Daoy (cell line): ENCODE measurements around the gene GADD45B. TPM values are rescaled to one million over a fixed set of nuclear protein-coding genes. Genes with fewer than 3 reads are reported as not detected.

Source experiments
- DNase-seq: peaks from one replicate; pipeline ENCODE4 v3.0.0-alpha.2; 2015; ENCODE audit warnings: low read depth
- total RNA-seq: library from RNA; depleted of rRNA; stranded (reverse); fragments of >200 nt; shearing (Covaris generic); gene quantifications from 2 replicates; pipeline ENCODE4 v1.2.3, GENCODE V29; 2014; rRNA removed

The GADD45B gene
- 70.5 and 85.9 TPM in 2 replicates for total RNA-seq

GRCh38 chr19:2475702-2476450 is at the start of gene GADD45B:
TSS of gene GADD45B (plus strand) at chr19:2476127. CDS start at chr19:2476359, 232 bp downstream.
- DNase-seq = peak; percentile 98

GRCh38 chr19:2426611-2427428 is 49.1 kb upstream of the GADD45B start:
- peak; percentile 69 for DNase-seq

- peak; percentile 99 for DNase-seq
These were observed 48.3 kb upstream of the GADD45B start, which contains the start of gene TIMM13 for GRCh38 chr19:2427429-2428320. TSS of gene TIMM13 (minus strand) at chr19:2427586. CDS start at chr19:2427533, 53 bp downstream.

DNA sequence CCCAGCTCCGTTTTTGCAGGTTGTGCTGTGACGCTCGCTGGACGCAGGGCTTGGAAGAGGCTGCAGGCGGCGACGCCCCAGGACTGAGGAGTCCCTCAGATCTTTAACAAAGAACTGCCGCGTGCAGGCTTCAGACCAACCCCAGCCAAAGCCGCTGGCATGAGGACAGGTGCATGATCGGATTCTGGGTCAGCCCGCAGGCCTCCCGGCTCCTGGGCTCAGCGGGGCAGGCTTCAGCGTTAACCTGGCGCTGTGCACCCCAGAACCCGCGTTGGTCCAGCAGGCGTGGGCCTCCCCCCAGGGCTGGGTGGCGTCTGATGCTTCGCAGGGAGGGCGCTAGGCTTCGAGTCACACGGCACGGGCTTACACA is 47.6 kb upstream of the GADD45B start:
- peak; percentile 39 for DNase-seq

DNA sequence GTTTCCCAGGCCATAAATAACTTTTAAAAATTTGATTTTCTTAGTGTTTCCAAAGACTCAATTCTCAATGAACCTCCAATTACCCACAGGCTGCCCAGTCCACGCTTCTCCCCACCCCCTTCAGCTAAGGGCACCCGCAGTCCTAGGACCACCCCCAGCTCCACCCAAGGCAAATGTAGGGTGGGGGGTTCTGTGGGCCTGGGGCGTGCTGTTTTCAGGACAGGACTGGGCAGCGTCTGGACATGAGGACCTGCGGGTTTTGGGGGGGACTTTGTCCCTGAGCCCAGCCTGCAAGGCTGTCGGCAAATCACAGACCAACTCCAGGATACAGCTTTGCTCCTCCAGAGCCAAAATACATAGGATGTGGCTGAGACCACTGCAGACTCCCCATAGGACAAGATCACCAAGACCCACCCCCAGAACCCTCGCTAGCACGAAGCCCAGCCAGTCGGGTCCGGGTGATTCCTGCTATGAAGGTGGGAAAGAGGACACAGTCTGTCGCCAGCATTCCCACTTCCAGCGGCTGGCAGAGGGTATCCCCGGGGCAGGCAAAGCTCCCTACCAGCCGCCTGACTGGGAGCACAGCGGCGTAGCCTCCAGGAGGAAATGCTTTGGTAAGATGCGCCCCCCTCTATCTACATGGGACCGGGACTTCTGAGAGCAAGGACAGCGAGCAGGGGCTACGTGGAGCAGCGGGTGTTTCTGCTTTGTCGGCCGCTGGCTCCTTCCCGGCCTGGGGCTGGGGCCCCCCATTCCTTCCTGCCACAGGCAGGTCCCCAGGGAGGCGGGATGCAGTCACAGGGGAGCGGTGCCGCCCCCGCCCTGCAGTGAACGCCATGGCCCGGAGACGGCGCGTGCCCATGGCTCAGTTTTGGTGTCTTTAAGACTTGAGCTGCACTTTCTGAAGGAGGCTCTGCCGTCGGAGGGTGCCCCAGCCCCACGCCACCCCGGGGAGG is 46.9 kb upstream of the GADD45B start:
- no peak for DNase-seq

- no peak for DNase-seq
These were observed 45.9 kb upstream of the GADD45B start for GRCh38 chr19:2429917-2430535.

GRCh38 chr19:2431318-2432055 is 44.4 kb upstream of the GADD45B start:
- DNase-seq = no peak

GRCh38 chr19:2432131-2432848 is 43.6 kb upstream of the GADD45B start:
- DNase-seq = no peak

DNA sequence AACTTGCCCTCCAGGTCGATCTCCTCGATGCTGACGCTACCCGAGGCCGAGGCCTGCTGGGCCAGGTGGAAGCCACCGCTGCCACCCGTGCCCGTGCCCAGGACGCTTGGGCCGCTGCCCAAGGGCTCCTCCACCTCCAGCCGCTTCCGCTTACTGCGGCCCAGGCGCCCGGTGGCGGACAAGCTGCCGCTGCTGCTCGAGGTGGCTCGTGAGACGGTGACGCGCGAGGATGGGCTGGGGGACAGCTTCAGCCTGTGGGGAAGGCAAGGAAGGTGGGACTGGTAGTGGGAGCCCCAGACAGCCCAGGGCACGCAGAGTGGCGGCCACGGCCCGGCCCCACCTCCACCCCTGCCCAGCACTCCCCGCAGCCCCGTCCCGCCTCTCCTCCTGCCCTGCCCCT is 42.1 kb upstream of the GADD45B start:
- no peak for DNase-seq

DNA sequence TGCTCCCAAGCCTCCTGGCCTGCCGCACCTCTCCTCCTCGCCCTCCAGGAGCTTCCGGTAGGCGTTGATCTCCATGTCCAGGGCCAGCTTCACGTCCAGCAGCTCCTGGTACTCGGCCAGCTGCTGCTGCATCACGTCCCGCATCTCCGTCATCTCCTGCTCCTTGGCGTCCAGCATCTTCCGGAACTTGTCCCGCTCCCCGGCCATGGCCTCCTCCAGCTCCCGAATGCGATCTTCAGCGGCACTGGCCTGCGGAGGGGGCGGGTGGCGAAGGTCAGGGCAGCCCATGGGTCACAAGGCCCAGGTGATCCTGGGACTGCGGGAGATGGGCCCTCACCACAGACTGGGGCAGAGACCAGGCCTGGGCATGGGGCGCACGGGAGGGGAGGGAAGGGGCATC is 41.7 kb upstream of the GADD45B start:
- no peak for DNase-seq

GRCh38 chr19:2434721-2435265 is 41.1 kb upstream of the GADD45B start:
- DNase-seq = no peak

- no peak for DNase-seq
These were observed 39.5 kb upstream of the GADD45B start for GRCh38 chr19:2436384-2436783.

GRCh38 chr19:2436926-2437325 is 39.0 kb upstream of the GADD45B start:
- no peak for DNase-seq

- DNase-seq = no peak
These were observed 37.7 kb upstream of the GADD45B start for GRCh38 chr19:2438178-2438577.

GRCh38 chr19:2440515-2440914 is 35.4 kb upstream of the GADD45B start:
- DNase-seq = no peak

- DNase-seq = no peak
These were observed 34.7 kb upstream of the GADD45B start for GRCh38 chr19:2441096-2441752.

DNA sequence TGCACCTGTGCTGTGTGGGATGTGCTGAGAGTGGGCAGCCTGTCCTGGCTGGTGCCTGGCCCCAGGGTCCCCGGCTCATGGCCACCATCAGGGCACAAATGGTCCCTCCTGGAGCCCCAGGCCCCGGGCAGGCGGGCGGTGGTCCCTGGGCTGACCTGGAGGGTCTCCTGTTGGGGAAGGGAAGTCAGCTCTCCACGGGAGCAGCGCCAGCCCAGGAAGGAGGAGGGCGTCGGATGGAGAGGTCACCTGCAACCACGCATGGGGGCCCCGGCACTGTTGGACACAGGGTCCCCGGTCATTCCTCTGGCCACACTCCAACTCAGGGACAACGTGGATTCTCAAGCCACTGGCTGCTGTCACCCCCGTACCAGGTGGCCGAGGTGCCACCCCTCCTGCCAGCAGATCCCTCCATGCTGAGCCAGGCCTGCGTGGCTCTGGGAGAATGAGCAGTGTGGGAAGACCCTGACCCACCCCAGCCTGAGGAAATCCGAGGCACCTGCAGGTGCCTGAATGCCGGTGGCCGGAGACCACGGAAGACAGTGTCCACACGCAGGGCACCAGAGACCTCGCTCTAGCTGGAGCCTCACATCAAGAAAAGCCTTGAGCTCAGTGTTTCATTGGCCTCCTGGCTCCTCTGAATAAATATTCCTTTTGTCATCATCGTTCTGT is 32.7 kb upstream of the GADD45B start:
- DNase-seq = no peak
